GM12892 (cell line): Measurements from ENCODE around the gene CDKN3.

Experiments
- POLR2A ChIP-seq: IDR thresholded peaks from 2 replicates; pipeline ENCODE4 v1.6.1; 2011; ENCODE audit warnings: low read depth, low read length, control low read depth
- POLR2AphosphoS5 ChIP-seq: IDR thresholded peaks from 2 replicates; pipeline ENCODE4 v1.6.1; 2011; ENCODE audit warnings: low read depth, low read length, control low read depth

- TF ChIP-seq POLR2AphosphoS5 = no peak
- no peak for TF ChIP-seq POLR2A
Observed at GRCh38 chr14:54424479-54424901, 27.7 kb downstream of the CDKN3 start.
